ENCODE results near the gene HIC2.

The HIC2 gene

DNA sequence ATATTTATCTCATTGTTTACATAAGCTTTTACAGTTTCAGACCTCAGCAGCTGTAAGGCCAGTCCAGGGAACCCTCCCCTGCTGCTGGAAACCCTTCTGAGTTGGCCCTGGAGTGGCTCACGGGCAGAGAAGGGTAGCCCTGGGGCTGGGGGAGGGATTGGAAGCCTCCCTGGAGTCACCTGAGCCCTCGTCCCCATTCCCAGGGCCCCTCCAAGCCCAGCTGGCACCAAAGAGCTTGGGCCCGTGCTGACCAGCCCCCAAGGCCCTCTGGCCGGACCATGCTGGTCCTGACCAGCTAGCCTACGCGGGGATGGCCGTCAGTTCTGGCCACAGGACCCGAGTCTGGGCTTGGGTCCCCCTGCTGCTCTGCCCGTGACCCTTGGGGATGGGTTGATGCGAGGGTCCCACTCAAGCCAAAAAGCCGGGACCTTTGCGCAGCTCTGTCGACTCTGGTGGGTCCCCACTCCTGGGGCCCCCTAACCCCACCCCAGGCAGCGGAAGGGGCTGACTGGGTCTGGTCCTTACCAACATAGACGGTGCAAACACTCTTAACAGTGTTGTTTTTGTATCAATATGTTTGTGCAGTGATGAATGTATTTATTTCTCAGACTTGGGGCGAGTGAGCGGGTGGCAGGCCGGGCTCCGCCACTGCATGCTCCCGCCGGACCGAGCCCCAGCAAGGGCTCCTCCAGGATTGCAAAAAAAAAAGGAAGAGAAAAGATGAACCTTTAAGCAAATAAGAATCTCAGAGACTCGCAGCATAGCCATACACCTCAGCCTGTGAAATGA is 32.6 kb downstream of the HIC2 start:
- H4K20me1 ChIP-seq (ENCODE audit: insufficient read depth, low read length), result no peaks in the 10 kb centered on the region

GRCh38 chr22:21450320-21450831 is 33.2 kb downstream of the HIC2 start:
- H2AFZ ChIP-seq (ENCODE audit: low read length), result no peak overlapping the region
- no peaks in the 10 kb centered on the region for H4K20me1 ChIP-seq (ENCODE audit: insufficient read depth, low read length)
- H3K9ac ChIP-seq (ENCODE audit: low read length), result no peak overlapping the region
- no peaks in the 10 kb centered on the region for H3K4me1 ChIP-seq (ENCODE audit: low read length)
- no peak for DNase-seq
- H3K27ac ChIP-seq (ENCODE audit: low read length), result no peak overlapping the region
- H3K79me2 ChIP-seq (ENCODE audit: low read length), result no peaks in the 10 kb centered on the region
- TF ChIP-seq EZH2 (optimal IDR thresholded peaks at IDR 0.05; ENCODE audit: low read depth, low read length) (no peak), EZH2phosphoT487 (IDR thresholded peaks at IDR 0.05; ENCODE audit: low read length) (no peak)
- H3K9me2 ChIP-seq (replicated peaks; ENCODE audit: insufficient read depth, low read length), result no peaks in the 10 kb centered on the region
- H3K36me3 ChIP-seq (replicated peaks; ENCODE audit: insufficient read depth, low read length), result no peaks in the 10 kb centered on the region
- H3F3A ChIP-seq (ENCODE audit: insufficient read depth, low read length), result no peaks in the 10 kb centered on the region
- H3K4me2 ChIP-seq (ENCODE audit: low read depth, low read length), result no peak overlapping the region
- no peaks in the 10 kb centered on the region for H3K27me3 ChIP-seq (replicated peaks; ENCODE audit: insufficient read depth, low read length)
- H3K9me3 ChIP-seq (replicated peaks; ENCODE audit: insufficient read depth, low read length), result no peaks in the 10 kb centered on the region
- H3K4me3 ChIP-seq (ENCODE audit: low read length), result no peak overlapping the region

More for the DNA sequence above, 32.6 kb downstream of the HIC2 start:
- no peaks in the 10 kb centered on the region for H3F3A ChIP-seq (ENCODE audit: insufficient read depth, low read length)
- no peak for TF ChIP-seq EZH2phosphoT487 (IDR thresholded peaks at IDR 0.05; ENCODE audit: low read length)
- TF ChIP-seq CTCF (IDR thresholded peaks at IDR 0.05; ENCODE audit: low read length), result no peak
- no peak overlapping the region for H3K9ac ChIP-seq (ENCODE audit: low read length)
- no peaks in the 10 kb centered on the region for H3K79me2 ChIP-seq (ENCODE audit: low read length)
- H3K27ac ChIP-seq (ENCODE audit: low read length), result no peak overlapping the region
- H3K9me2 ChIP-seq (replicated peaks; ENCODE audit: insufficient read depth, low read length), result no peaks in the 10 kb centered on the region
- no peaks in the 10 kb centered on the region for H3K9me3 ChIP-seq (replicated peaks; ENCODE audit: insufficient read depth, low read length)
- H3K27me3 ChIP-seq (replicated peaks; ENCODE audit: insufficient read depth, low read length), result no peaks in the 10 kb centered on the region
- no peak for DNase-seq
- no peaks in the 10 kb centered on the region for H3K4me1 ChIP-seq (ENCODE audit: low read length)
- H2AFZ ChIP-seq (ENCODE audit: low read length), result no peak overlapping the region
- H3K4me3 ChIP-seq (ENCODE audit: low read length), result no peak overlapping the region
- H3K4me2 ChIP-seq (ENCODE audit: low read depth, low read length), result no peak overlapping the region
- H3K36me3 ChIP-seq (replicated peaks; ENCODE audit: insufficient read depth, low read length), result no peaks in the 10 kb centered on the region

GRCh38 chr22:21450858-21451353 is 33.7 kb downstream of the HIC2 start:
- DNase-seq, result no peak
- no peak overlapping the region for H3K4me3 ChIP-seq (ENCODE audit: low read length)
- TF ChIP-seq EZH2phosphoT487 (IDR thresholded peaks at IDR 0.05; ENCODE audit: low read length) (no peak), CTCF (IDR thresholded peaks at IDR 0.05; ENCODE audit: low read length) (no peak), EZH2 (optimal IDR thresholded peaks at IDR 0.05; ENCODE audit: low read depth, low read length) (no peak)
- H3K9ac ChIP-seq (ENCODE audit: low read length), result no peak overlapping the region
- no peaks in the 10 kb centered on the region for H3K79me2 ChIP-seq (ENCODE audit: low read length)
- no peak overlapping the region for H3K27ac ChIP-seq (ENCODE audit: low read length)
- H3K9me2 ChIP-seq (replicated peaks; ENCODE audit: insufficient read depth, low read length), result no peaks in the 10 kb centered on the region
- no peaks in the 10 kb centered on the region for H3F3A ChIP-seq (ENCODE audit: insufficient read depth, low read length)
- H4K20me1 ChIP-seq (ENCODE audit: insufficient read depth, low read length), result no peaks in the 10 kb centered on the region
- no peaks in the 10 kb centered on the region for H3K36me3 ChIP-seq (replicated peaks; ENCODE audit: insufficient read depth, low read length)
- no peaks in the 10 kb centered on the region for H3K4me1 ChIP-seq (ENCODE audit: low read length)
- H3K27me3 ChIP-seq (replicated peaks; ENCODE audit: insufficient read depth, low read length), result no peaks in the 10 kb centered on the region
- H3K9me3 ChIP-seq (replicated peaks; ENCODE audit: insufficient read depth, low read length), result no peaks in the 10 kb centered on the region
- H3K4me2 ChIP-seq (ENCODE audit: low read depth, low read length), result no peak overlapping the region
- H2AFZ ChIP-seq (ENCODE audit: low read length), result no peak overlapping the region

Data from MM.1S (cell line).